NOMO-1 treated with DMSO at 0.1 percent for 48 hours (cell line): ENCODE data around the gene ZNF708.
"Not testable (repeated sequence)": the region's sequence is repeated elsewhere in the genome, so short reads cannot be mapped to it uniquely, and the experiment has no call there.

ENCODE experiments used
- DNase-seq: peaks from one replicate; lab custom pipeline; 2025; ENCODE audit not compliant: unreplicated experiment; lab: John Stamatoyannopoulos, UW

The ZNF708 gene

GRCh38 chr19:21328885-21329605 lies at the start of gene ZNF708:
TSS of gene ZNF708 (minus strand) at chr19:21329410. CDS start at chr19:21329212, 198 bp downstream.
- peak; percentile 89 for DNase-seq

GRCh38 chr19:21362291-21362690 lies 33.1 kb upstream of the ZNF708 start:
- no peak for DNase-seq

GRCh38 chr19:21358768-21359451 lies 29.7 kb upstream of the ZNF708 start, which contains the start of gene ZNF738:
TSS of gene ZNF738 (plus strand) at chr19:21359000. CDS start at chr19:21359141, 141 bp downstream.
- DNase-seq: peak; percentile 75

DNA sequence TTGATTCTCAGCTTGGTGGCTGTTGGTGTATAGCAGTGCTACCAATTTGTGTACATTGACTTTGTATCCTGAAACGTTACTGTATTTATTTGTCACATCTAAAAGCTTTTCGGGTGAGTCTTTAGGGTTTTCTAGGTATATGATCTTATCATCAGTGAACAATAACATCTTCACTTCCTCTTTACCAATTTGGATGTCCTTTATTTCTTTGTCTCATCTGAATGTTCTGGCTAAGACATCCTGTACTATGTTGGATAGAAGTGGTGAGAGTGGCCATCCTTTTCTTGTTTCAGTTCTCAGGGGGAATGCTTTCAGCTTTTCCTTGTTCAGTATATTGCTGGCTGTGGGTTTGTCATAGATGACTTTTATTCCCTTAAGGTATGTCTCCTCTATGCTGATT lies 23.6 kb upstream of the ZNF708 start:
- DNase-seq: no peak

- not testable (repeated sequence) for DNase-seq
These were observed 15.6 kb upstream of the ZNF708 start for GRCh38 chr19:21344841-21345240.

GRCh38 chr19:21335721-21336120 lies 6.5 kb upstream of the ZNF708 start:
- no peak for DNase-seq

DNA sequence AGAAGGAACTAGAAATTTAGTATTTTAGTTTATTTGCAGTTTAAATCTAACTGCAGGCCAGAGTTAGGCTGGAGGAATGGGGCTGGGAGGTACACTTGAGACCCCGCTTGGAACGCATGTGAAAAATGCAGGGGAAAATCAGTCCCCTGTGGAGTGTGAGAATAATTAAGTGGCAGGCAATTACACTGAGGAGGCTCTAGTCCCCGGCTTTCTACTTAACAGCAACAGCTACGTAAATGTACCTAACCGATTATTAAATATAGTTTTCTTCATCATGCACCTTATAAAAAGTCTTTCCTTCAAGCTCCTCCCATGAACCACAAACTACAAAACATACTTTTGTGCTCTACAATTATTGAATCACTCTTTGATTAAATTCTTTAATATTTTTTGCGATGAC lies 804 bp downstream of the ZNF708 start:
- peak; percentile 9 for DNase-seq

GRCh38 chr19:21326169-21326568 lies 3.0 kb downstream of the ZNF708 start:
- DNase-seq: no peak

- DNase-seq: no peak
These were observed 6.2 kb downstream of the ZNF708 start for GRCh38 chr19:21323000-21323399.

- DNase-seq: no peak
These were observed 6.7 kb downstream of the ZNF708 start for GRCh38 chr19:21322528-21322927.

GRCh38 chr19:21321996-21322395 lies 7.2 kb downstream of the ZNF708 start:
- no peak for DNase-seq

DNA sequence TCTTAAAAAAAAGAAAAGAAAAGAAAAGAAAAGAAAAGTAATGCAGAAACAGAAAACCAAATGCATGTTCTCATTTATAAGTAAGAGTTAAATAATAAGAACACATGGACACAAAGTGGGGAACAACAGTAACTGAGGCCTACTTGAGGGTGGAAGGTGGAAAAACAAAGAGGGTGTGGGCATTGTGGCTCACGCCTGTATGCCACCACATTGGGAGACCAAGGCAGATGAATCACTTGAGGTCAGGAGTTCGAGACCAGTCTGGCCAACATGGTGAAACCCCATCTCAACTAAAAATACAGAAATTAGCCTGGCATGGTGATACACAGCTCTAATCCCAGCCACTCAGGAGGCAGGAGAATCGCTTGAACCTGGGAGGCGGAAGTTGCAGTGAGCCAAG lies 8.1 kb downstream of the ZNF708 start:
- no peak for DNase-seq

DNA sequence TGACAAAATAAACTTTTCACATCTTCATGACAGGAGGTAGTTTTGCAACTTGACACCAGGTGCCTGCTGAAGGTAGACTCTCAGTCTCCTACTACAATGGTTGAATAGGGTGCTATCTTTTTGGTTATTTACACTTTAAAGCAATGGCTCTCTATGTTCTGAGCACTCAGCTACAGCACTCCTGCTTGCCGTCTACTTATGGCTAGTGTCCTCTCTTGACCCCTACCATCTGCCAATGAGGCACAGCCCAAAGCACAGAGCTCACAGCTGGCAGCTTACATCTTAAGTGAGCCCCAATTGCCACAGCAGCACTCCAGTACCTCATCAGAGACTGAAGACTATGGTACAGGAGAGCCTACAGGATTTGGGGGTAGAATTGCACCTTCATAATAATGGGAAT lies 11.4 kb downstream of the ZNF708 start:
- no peak for DNase-seq

DNA sequence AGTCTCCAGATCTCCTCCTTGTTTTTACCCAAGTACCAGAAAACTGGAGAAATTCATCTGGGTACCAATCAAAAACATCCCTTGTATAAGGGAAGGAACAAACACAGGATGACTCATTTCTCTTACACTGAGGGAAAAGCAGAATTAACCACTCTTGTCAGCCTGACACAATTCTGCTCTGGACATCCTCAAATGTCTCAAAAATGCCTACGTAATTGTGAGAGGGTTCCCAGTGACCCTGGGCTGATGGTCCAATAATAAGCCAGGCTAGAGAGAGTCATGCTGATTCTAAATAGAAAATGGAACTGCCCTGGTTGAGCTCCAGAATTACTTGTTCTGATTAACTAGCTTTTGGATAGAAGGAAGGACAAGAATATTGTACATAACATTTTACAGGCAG lies 14.5 kb downstream of the ZNF708 start:
- no peak for DNase-seq

GRCh38 chr19:21312807-21313206 lies 16.4 kb downstream of the ZNF708 start:
- not testable (repeated sequence) for DNase-seq

GRCh38 chr19:21308773-21309172 lies 20.4 kb downstream of the ZNF708 start:
- no peak for DNase-seq

DNA sequence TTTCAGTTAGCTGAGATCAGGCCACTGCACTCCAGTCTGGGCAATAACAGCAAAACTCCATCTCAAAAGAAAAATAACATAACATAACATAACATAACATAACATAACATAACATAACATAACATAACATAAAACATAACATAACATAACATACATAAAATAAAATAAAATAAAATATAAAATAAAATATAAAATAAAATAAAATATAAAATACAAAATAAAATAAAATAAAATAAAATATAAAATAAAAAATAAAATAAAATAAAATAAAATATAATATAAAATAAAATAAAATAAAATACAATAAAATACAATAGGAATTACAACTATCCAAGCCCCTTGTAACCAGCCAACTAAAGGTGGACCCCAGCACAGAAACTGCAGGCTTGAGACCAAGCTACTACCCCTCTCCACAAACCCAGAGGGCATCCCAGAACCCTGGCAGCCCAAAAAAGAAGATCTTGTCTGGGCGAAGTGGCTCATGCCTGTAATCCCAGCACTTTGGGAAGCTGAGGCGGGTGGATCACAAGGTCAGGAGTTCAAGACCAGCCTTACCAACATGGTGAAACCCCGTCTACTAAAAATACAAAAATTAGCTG lies 22.2 kb downstream of the ZNF708 start:
- DNase-seq: not testable (repeated sequence)

GRCh38 chr19:21293768-21294167 lies 35.4 kb downstream of the ZNF708 start:
- not testable (repeated sequence) for DNase-seq

DNA sequence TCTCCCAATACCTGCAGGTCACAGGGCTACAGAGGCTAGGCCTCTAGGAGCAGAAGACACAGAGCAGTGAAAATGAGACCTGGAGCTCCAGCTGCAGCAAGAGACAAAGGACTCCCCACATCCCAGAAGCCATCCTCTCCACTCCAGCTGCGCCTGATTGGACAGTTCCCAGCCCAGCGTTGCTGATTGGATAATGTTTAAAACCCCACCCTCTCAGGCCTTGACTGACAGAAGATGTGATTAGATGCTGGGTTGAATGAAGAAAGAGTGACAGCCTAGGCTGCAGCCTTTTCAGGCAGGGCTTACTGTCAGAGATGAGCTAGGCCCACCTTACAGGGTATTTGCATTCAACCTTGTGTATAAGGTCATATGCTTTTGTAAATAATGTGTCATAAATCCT lies 59.4 kb downstream of the ZNF708 start:
- no peak for DNase-seq

DNA sequence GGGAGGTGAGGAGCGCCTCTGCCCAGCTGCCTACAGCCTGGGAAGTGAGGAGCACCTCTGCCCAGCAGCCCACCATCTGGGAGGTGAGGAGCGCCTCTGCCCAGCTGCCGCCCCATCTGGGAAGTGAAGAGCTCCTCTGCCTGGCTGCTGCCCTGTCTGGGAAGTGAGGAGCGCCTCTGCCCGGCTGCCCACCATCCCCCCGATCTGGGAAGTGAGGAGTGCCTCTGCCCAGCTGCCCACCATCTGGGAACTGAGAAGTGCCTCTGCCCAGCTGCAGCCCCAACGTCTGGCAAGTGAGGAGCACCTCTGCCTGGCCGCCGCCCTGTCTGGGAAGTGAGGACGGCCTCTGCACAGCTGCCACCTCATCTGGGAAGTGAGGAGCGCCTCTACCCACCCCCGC lies 64.3 kb downstream of the ZNF708 start:
- DNase-seq: no peak

DNA sequence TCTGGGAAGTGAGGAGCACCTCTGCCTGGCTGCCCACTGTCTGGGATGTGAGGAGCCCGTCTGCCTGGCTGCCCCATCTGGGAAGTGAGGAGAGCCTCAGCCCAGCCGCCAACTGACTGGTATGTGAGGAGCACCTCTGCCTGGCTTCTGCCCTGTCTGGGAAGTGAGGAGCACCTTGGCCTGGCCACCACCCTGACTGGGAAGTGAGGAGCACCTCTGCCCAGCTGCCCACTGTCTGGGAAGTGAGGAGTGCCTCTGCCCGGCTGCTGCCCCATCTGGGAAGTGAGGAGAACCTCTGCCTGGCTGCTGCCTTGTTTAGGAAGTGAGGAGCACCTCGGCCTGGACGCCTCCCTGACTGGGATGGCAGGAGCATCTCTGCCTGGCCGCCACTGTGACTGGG lies 64.8 kb downstream of the ZNF708 start:
- no peak for DNase-seq

DNA sequence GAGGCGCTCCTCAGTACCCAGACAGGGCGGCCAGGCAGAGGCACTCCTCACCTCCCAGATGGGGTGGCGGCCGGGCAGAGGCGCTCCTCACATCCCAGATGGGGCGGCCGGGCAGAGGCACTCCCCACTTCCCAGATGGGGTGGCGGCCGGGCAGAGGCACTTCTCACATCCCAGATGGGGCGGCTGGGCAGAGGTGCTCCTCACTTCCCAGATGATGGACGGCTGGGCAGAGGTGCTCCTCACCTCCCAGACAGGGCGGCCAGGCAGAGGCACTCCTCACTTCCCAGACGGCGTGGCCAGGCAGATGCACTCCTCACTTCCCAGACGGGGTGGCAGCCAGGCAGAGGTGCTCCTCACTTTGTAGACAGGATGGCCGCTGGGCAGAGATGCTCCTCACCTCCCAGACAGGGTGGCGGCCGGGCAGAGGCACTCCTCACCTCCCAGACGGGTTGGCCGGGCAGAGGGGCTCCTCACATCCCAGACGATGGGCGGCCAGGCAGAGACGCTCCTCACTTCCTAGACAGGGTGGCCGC lies 68.3 kb downstream of the ZNF708 start:
- not testable (repeated sequence) for DNase-seq
